ENCODE measurements around the gene GIPR. TPM values are rescaled to one million over a fixed set of nuclear protein-coding genes. Genes with fewer than 3 reads are reported as not detected.

GIPR gene
- total and polyA plus RNA-seq, 8 donors: 2.6 to 49.0 (median 7.7) TPM

DNA sequence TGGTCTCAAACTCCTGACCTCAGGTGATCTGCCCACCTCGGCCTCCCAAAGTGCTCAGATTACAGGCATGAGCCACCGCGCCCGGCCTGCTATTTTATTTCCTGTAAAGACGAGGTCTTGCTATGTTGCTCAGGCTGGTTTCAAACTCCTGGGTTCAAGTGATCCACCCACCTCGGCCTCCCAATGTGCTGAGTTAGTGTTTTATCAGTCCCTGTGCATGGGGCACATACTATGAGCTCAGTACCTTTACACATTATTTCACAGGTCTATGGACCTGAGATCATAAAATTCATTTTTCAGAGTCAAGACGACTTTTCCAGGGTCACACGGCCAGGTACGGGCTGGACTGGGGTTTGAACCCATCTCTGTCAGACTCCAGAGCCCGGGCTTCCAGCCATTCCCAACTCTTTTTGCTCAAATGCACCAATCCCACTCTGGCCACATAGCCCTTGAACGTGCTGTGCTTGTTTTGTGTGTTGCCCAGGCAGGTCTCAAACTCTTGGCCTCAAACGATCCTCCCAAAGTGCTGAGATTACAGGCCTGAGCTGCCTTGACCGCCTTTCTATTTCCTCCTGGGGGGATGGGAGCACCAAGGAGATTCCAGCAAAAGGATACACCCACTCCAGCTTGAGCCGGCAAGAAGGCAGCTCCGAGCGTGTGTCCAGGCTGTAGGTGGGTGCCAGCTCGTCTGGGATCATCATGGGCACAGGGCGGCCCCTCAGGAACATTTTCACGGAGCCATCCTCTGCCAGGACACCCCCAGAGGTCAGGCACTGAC is 29.9 kb upstream of the GIPR start:
- Histone ChIP-seq H3K36me3 (no peaks in the 10 kb centered on the region), H3K4me1 (peaks cover 5 to 22% (median 8%) of the 10 kb centered on the region in 3 donors), H3K4me3 (peak overlapping the region in 2 of 4 donors; percentile 51 to 75), H3K27ac (no peak overlapping the region), H3K27me3 (no peaks in the 10 kb centered on the region), H3K9me3 (no peaks in the 10 kb centered on the region)
- TF ChIP-seq CTCF (IDR thresholded peaks at IDR 0.05): no peak
- ATAC-seq (no peak), DNase-seq (no peak), FAIRE-seq (no peak)
- WGBS, 2 donors: 56 to 64% methylated on average over 19 of the region's 19 CpGs
- intact Hi-C loops (cut with DNase I): loop anchor here in 1 of 3 donors (10.0 kb wide), 1 partner anchor 113 kb away; no protein-coding TSS in a partner anchor

DNA sequence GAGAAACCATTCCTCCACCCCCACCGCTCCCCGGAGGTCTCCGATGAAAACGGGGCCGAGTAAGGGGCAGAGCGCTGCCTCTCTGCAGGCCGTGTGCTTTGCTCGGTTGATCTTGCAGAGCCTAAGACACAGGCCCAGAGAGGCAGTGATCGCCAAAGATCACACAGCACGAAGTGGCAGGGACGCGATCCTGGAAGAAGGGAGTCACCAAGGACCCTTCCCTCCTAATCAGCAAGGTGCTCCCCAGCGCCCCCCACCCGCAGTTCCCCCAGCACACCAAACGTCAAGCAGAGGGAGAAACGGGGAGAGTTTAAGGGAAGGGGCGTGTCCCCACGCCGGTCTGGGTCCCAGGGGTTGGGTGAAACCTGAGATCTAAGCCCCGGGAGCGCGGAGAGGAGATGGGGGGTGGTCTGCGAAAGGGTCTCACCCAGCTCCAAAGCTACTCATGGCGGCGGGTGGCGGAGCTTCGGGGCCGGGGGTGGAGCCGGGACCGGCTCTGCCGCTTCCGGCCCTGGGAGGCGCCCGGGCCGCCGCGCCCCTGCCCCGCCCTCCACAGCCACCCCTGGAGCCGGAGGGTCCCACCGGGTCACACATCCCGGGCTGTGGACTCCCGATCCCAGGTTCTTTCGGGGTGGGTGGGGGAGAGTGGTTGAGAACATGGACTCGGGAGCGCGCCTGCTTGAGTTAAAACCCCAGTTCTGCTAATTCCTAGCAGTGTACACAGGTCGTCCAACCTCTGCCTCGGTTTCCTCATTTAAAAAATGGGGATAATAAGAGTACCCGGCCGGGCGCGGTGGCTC is 28.9 kb upstream of the GIPR start, which contains the start of gene EML2:
Gene EML2 (minus strand): TSS at position 468 of the 800 bp plus-strand sequence. CDS start 21 bp downstream, at position 447.
- H3K9me3 ChIP-seq: no peaks in the 10 kb centered on the region
- FAIRE-seq: no peak
- ATAC-seq: peak; percentile 35 to 53 (median 48)
- H3K36me3 ChIP-seq: no peaks in the 10 kb centered on the region
- DNase-seq: peak in 5 of 6 donors; percentile 51 to 81 (median 55)
- H3K27me3 ChIP-seq: no peaks in the 10 kb centered on the region
- peak within 1 kb of the TSS; percentile 24 to 75 (median 46) for H3K4me3 ChIP-seq
- H3K4me1 ChIP-seq: peaks cover 5 to 22% (median 8%) of the 10 kb centered on the region in 3 donors
- intact Hi-C loops (cut with DNase I): loop anchor here in 1 of 3 donors (10.0 kb wide), 1 partner anchor 114 kb away; no protein-coding TSS in a partner anchor
- TF ChIP-seq CTCF (IDR thresholded peaks at IDR 0.05): no peak
- peak within 1 kb of the TSS; percentile 3 to 31 (median 24) for H3K27ac ChIP-seq
- WGBS, 2 donors: 1% methylated on average over 43 to 52 of the region's 52 CpGs

DNA sequence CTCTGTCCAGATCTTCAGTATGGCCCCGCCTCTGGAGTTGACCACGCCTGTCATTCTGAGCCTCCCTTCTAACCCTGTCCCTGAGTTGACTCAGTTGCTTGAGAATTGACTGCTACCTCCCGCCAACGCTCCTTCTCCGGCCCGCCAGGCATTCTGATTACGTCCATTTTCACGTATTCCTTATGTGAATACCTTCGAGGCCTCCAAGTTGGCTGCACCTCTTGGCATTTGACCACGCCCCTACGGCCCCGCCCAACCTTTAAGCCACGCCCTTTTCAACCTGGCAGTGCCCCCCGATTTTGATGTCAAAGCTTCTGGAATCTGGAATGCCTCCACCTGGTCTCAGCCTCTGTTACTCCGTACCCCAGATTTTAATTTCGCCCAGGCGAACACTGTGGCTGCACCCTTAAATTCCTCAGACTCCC is 27.2 kb upstream of the GIPR start:
- H3K27me3 ChIP-seq: no peaks in the 10 kb centered on the region
- 45 to 47% methylated on average over 17 of the region's 17 CpGs for WGBS, 2 donors
- H3K4me3 ChIP-seq: peak overlapping the region in 1 of 4 donors; percentile 47
- DNase-seq: peak in 3 of 6 donors; percentile 29 to 72 (median 66)
- peaks cover 5 to 22% (median 8%) of the 10 kb centered on the region in 3 donors for H3K4me1 ChIP-seq
- intact Hi-C loops (cut with DNase I): loop anchor here in 1 of 3 donors (5.0 kb wide), 2 partner anchors 34 to 119 kb away; no protein-coding TSS in a partner anchor
- no peaks in the 10 kb centered on the region for H3K36me3 ChIP-seq
- no peaks in the 10 kb centered on the region for H3K9me3 ChIP-seq
- H3K27ac ChIP-seq: peak overlapping the region in 2 of 4 donors; percentile 82 to 85
- TF ChIP-seq CTCF (IDR thresholded peaks at IDR 0.05): no peak
- no peak for FAIRE-seq
- no peak for ATAC-seq

DNA sequence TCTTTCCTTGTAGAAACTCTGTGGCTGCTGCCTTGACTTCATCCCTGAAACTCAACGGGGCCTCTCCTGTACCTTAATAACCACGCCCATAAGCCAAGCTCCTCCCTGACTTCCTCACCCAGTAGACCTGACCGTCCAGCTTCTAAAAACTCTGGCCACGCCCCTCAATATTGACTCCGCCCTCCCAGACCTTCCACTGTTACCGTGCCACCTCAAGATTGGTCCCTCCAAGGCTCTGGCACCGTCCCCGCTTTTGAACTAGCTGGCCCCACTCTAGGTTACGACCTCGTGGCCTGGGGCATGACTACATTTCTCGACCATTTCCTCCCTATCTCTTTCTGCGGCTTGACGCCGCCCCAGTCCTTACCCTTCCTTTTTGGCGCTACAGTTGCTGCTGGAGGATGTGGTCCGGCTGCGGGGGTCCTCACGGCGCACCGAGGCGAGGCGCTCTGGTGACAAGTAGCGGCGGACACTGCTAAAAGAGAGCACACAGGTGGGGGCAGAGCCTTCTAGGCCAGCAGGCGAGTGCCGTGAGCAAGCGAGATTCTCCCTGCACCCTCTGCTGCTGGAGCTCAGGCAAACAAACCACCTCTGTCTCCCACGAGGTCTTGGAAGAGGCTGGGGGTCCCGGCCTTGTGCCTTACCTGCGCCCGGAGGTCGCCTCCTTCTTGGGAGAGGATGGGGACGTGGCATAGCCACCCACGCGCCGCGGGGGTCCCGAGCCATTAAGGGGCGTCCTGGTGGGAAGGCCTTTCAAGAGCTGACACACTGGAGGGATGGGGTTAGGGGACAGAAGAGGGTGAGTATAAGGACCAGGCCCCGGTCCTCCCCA is 26.5 kb upstream of the GIPR start:
- WGBS, 2 donors: 3 to 7% methylated on average over 38 to 40 of the region's 40 CpGs
- no peaks in the 10 kb centered on the region for H3K27me3 ChIP-seq
- ATAC-seq (peak; percentile 72 to 80 (median 76)), FAIRE-seq (no peak), DNase-seq (peak; percentile 87 to 95 (median 94))
- peaks cover 5 to 24% (median 8%) of the 10 kb centered on the region in 3 donors for H3K4me1 ChIP-seq
- peak overlapping the region; percentile 42 to 85 (median 72) for H3K27ac ChIP-seq
- TF ChIP-seq CTCF (IDR thresholded peaks at IDR 0.05): no peak
- peak overlapping the region in 3 of 4 donors; percentile 19 to 47 (median 21) for H3K4me3 ChIP-seq
- H3K36me3 ChIP-seq: no peaks in the 10 kb centered on the region
- H3K9me3 ChIP-seq: no peaks in the 10 kb centered on the region
- intact Hi-C loops (cut with DNase I): loop anchor here in 1 of 3 donors (5.0 kb wide), 2 partner anchors 34 to 119 kb away; no protein-coding TSS in a partner anchor

Data from pancreas (tissue), 10 donors.